ENCODE results near the gene MAMDC2. TPM values are rescaled to one million over a fixed set of nuclear protein-coding genes. Genes with fewer than 3 reads are reported as not detected.

MAMDC2 gene
- total RNA-seq, 1 donor from 2014 or later = 10.0 TPM

DNA sequence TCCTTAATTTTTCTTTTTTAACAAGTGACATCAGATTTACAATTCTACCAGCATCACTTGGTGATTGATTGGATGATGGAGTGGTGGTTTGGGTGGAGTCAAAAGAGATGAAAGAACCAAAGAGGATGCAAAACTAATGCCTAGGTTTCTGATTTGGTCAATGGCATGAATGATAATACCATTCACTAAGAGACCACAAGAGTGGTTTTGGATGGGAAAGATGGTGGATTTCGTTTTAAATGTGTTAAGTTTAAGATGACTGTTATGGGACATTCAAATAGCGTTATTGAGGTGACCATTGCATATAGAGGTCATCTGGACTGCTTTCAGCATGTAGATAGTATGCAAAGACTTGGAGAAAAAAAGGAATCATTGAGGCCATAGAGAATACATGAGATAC lies 218.7 kb downstream of the MAMDC2 start:
- DNase-seq (no peak), ATAC-seq (ENCODE audit: poor library complexity) (no peak)
- intact Hi-C loops (cut with DNase I) = no loop called here

DNA sequence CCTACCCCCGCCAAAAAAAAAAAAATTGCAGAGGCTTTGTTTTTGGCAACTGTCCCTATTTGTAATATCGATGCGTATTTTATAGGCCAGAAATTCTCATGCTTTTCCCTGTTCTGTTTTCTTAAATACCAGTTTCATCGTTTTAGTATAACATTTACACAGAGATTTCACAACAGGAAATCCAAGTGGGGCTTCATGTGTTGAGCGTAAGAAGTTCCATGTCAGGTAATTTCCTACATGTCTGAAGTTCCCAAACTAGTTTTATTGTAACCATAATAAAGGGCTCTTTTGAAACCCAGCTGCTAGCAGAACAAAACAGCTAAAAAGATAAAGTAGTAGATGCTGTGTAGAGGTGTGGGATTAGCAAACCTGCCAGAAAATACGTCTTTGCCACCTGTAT lies 219.3 kb downstream of the MAMDC2 start:
- DNase-seq (no peak), ATAC-seq (ENCODE audit: poor library complexity) (no peak)
- intact Hi-C loops (cut with DNase I) = no loop called here

DNA sequence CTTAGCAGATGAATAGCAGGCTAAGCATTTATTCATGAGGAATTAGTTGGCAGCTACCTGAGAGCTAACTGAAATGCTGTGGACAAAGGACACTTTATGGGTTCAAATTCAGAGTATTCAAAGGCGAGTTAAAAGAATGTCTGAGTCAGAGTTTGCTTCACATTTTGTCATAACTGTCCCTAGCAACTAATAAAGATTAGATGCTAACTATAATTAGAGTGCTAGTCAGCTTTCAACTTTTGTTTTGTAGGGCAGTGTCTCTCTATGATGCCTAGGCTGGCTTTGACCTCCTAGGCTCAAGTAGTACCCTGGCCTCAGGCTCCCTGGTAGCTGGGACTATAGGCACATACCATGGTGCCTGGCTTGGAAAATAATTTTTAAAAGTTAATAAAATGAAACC lies 219.8 kb downstream of the MAMDC2 start:
- intact Hi-C loops (cut with DNase I) = no loop called here
- no peak for DNase-seq
- no peak for ATAC-seq (ENCODE audit: poor library complexity)

Other genes starting within 250 kb of the MAMDC2 start
- not detected for gene CFAP95, start 223.0 kb upstream of the MAMDC2 start, total RNA-seq
- gene SMC5, start 215.1 kb downstream of the MAMDC2 start, total RNA-seq = 10.0 TPM